Upper lobe of left lung (tissue), 6 donors: ENCODE data around the gene NUMBL. TPM values are rescaled to one million over a fixed set of nuclear protein-coding genes. Genes with fewer than 3 reads are reported as not detected.
A peak's percentile ranks its signal among the peaks of the same experiment; 100 is the strongest.
"Not testable (repeated sequence)": the region's sequence is repeated elsewhere in the genome, so short reads cannot be mapped to it uniquely, and the experiment has no call there.

Experiments
- ATAC-seq, 2 donors: fragments of 200-7000 bp; cut with Tn5 transposase; one replicate each; pipeline ENCODE4 v1.9.1; 2022; ENCODE audit warnings: mild to moderate bottlenecking in 2 of 2, moderate library complexity in 2 of 2; ENCODE audit not compliant: low FRiP score in 2 of 2
- DNase-seq, 2 donors: peaks; one replicate each; pipeline ENCODE4 v3.0.0-alpha.2; 2019 to 2020
- H3K27ac ChIP-seq, 4 donors: fragments of 200-600 bp; sonication (generic); one replicate each; pipeline ENCODE4 v1.5.1; 2016 to 2019
- H3K27me3 ChIP-seq, 4 donors: fragments of 200-600 bp; sonication (generic); one replicate each; pipeline ENCODE4 v1.5.1; 2017 to 2019
- H3K36me3 ChIP-seq, 4 donors: fragments of 200-600 bp; sonication (generic); one replicate each; pipeline ENCODE4 v1.5.1; 2016 to 2019
- H3K4me1 ChIP-seq, 4 donors: fragments of 200-600 bp; sonication (generic); one replicate each; pipeline ENCODE4 v1.5.1; 2018 to 2019
- H3K4me3 ChIP-seq, 4 donors: fragments of 200-600 bp; sonication (generic); one replicate each; pipeline ENCODE4 v1.5.1; 2017 to 2019; ENCODE audit warnings: mild to moderate bottlenecking in 2 of 4, moderate library complexity in 1 of 4
- H3K9me3 ChIP-seq, 4 donors: fragments of 200-600 bp; sonication (generic); one replicate each; pipeline ENCODE4 v1.5.1; 2018 to 2019
- CTCF ChIP-seq, 6 experiments: fragments of 450-650 bp in 4 of 6; fragments of 200-600 bp in 2 of 6; sonication (generic) in 2 of 6; IDR thresholded peaks; one replicate each; pipeline ENCODE4 v1.5.1; 2016 to 2019; ENCODE audit warnings: antibody characterized with exemption in 6 of 6
- EP300 ChIP-seq, 4 donors: sonication (generic); formaldehyde crosslinking; IDR thresholded peaks; one replicate each; pipeline ENCODE4 v1.5.1; 2017; ENCODE audit warnings: antibody characterized with exemption in 4 of 4, control low read depth in 2 of 4
- POLR2A ChIP-seq, 4 donors: fragments of 450-650 bp; IDR thresholded peaks; one replicate each; pipeline ENCODE4 v1.5.1; 2016 to 2017; ENCODE audit warnings: antibody characterized with exemption in 4 of 4, mild to moderate bottlenecking in 2 of 4
- POLR2AphosphoS5 ChIP-seq, 2 donors: sonication (generic); formaldehyde crosslinking; IDR thresholded peaks; one replicate each; pipeline ENCODE4 v1.5.1; 2017; ENCODE audit warnings: antibody characterized with exemption in 2 of 2
- WGBS, 2 donors: methylation state at CpG; one replicate each; pipeline ENCODE4 v1.1.5; 2017 to 2018; 5-methylcytosine and 5-hydroxymethylcytosine counted together
- total RNA-seq, 6 donors: library from RNA; depleted of rRNA in 4 of 6; stranded (reverse); fragments of >200 nt in 4 of 6; gene quantifications; one replicate each; pipeline versions ENCODE4 v1.1.0 to v1.2.1, GENCODE V29; 2016 to 2021
- donor health status: DM: no; HTN: no; CAD: no; lungs with moderate emphysema.
- donor health status: DM: no; HTN: yes; CAD: no; lungs with severe emphysema.

NUMBL gene
- total RNA-seq, 6 donors from 2014 or later = 18.0 to 133 (median 23.8) TPM

GRCh38 chr19:40659116-40659515 lies 31.3 kb downstream of the NUMBL start:
- ATAC-seq (no peak), DNase-seq (no peak)
- Histone ChIP-seq H3K27me3 (no peaks in the 10 kb centered on the region), H3K4me3 (no peak overlapping the region), H3K27ac (no peak overlapping the region), H3K36me3 (no peaks in the 10 kb centered on the region), H3K9me3 (no peaks in the 10 kb centered on the region), H3K4me1 (peaks cover 10 to 19% (median 12%) of the 10 kb centered on the region in 4 donors)
- TF ChIP-seq POLR2A (IDR thresholded peaks at IDR 0.05) = no peak
- no peak for TF ChIP-seq EP300 (IDR thresholded peaks at IDR 0.05)
- TF ChIP-seq POLR2AphosphoS5 (IDR thresholded peaks at IDR 0.05) = no peak
- no peak for TF ChIP-seq CTCF (IDR thresholded peaks at IDR 0.05)
- WGBS, 2 donors = 82 to 83% methylated on average over 5 of the region's 5 CpGs

GRCh38 chr19:40658031-40658430 lies 32.4 kb downstream of the NUMBL start:
- Histone ChIP-seq H3K27ac (no peak overlapping the region), H3K4me3 (no peak overlapping the region), H3K36me3 (no peaks in the 10 kb centered on the region), H3K4me1 (peaks cover 2 to 9% (median 3%) of the 10 kb centered on the region in 4 donors), H3K9me3 (no peaks in the 10 kb centered on the region), H3K27me3 (no peaks in the 10 kb centered on the region)
- ATAC-seq (no peak), DNase-seq (no peak)
- TF ChIP-seq POLR2A (IDR thresholded peaks at IDR 0.05) = no peak
- TF ChIP-seq CTCF (IDR thresholded peaks at IDR 0.05) = no peak
- no peak for TF ChIP-seq POLR2AphosphoS5 (IDR thresholded peaks at IDR 0.05)
- no peak for TF ChIP-seq EP300 (IDR thresholded peaks at IDR 0.05)
- 92 to 97% methylated on average over 8 of the region's 8 CpGs for WGBS, 2 donors

- not testable (repeated sequence) for DNase-seq, H3K27ac ChIP-seq, H3K4me1 ChIP-seq, H3K27me3 ChIP-seq, ATAC-seq, H3K9me3 ChIP-seq, H3K36me3 ChIP-seq, H3K4me3 ChIP-seq
- 81 to 85% methylated on average over 7 of the region's 7 CpGs for WGBS, 2 donors
Measured at GRCh38 chr19:40655684-40656083, 34.8 kb downstream of the NUMBL start.

- H3K36me3 ChIP-seq, H3K27ac ChIP-seq, DNase-seq, ATAC-seq, H3K27me3 ChIP-seq, H3K4me3 ChIP-seq, H3K9me3 ChIP-seq: not testable (repeated sequence)
- 84 to 92% methylated on average over 11 of the region's 11 CpGs for WGBS, 2 donors
- H3K4me1 ChIP-seq = peaks cover 0 to 10% (median 7%) of the 10 kb centered on the region in 4 donors
Measured at GRCh38 chr19:40652303-40652702, 38.1 kb downstream of the NUMBL start.

GRCh38 chr19:40650749-40651305 lies 39.6 kb downstream of the NUMBL start:
- WGBS, 2 donors = 84 to 89% methylated on average over 8 of the region's 8 CpGs
- peak overlapping the region; percentile 4 to 57 (median 44) for H3K27ac ChIP-seq
- ATAC-seq = peak; percentile 47 to 80
- no peaks in the 10 kb centered on the region for H3K9me3 ChIP-seq
- no peak overlapping the region for H3K4me3 ChIP-seq
- H3K36me3 ChIP-seq = no peaks in the 10 kb centered on the region
- H3K27me3 ChIP-seq = no peaks in the 10 kb centered on the region
- no peak for TF ChIP-seq EP300 (IDR thresholded peaks at IDR 0.05)
- TF ChIP-seq POLR2AphosphoS5 (IDR thresholded peaks at IDR 0.05) = no peak
- no peak for TF ChIP-seq CTCF (IDR thresholded peaks at IDR 0.05)
- no peak for TF ChIP-seq POLR2A (IDR thresholded peaks at IDR 0.05)
- no peak for DNase-seq
- peaks cover 8 to 16% (median 15%) of the 10 kb centered on the region in 4 donors for H3K4me1 ChIP-seq

- Histone ChIP-seq H3K4me1 (peaks cover 12 to 23% (median 20%) of the 10 kb centered on the region in 4 donors), H3K27ac (peak overlapping the region in 3 of 4 donors; percentile 17 to 57 (median 49))
- 91 to 93% methylated on average over 9 of the region's 9 CpGs for WGBS, 2 donors
- ATAC-seq, H3K9me3 ChIP-seq, DNase-seq, H3K36me3 ChIP-seq, H3K27me3 ChIP-seq, H3K4me3 ChIP-seq: not testable (repeated sequence)
Measured at GRCh38 chr19:40649903-40650675, 40.4 kb downstream of the NUMBL start.
